Measurements from ENCODE around the gene EDC4. TPM values are rescaled to one million over a fixed set of nuclear protein-coding genes. Genes with fewer than 3 reads are reported as not detected.

The EDC4 gene
- total RNA-seq, 1 experiment from 2014 or later = 85.3 TPM

DNA sequence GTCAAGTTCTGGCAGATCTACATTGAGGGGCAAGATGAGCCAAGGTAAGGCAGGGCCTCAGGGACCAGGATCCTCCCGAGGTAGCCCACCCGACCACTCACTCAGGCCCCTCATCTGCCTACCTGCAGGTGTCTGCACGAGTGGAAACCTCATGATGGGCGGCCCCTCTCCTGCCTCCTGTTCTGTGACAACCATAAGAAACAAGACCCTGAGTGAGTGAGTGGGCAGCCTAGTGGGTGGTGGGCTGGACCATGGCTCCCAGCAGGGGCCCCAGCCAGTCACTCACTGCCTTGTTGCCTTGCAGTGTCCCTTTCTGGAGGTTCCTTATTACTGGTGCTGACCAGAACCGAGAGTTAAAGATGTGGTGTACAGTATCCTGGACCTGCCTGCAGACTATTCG, 5.4 kb downstream of the EDC4 start:
- intact Hi-C loops (cut with micrococcal nuclease; ENCODE audit: unreplicated experiment) (no loop called here), in situ Hi-C loops (cut with HindIII; ENCODE audit: low pct_unique_long_range_greater_than_20kb, low sequenced_read_pairs) (no loop called here)
- no peak overlapping the region for H3K27ac ChIP-seq (ENCODE audit: low read length)
- ChIA-PET POLR2A (no interaction called here), CTCF (no interaction called here)
- ATAC-seq (no peak), DNase-seq (ENCODE audit: low read depth, low spot score) (no peak)
- no peaks in the 10 kb centered on the region for H3K9me3 ChIP-seq (ENCODE audit: control insufficient read depth, insufficient read depth, low read depth, low read length)
- no peak for TF ChIP-seq POLR2AphosphoS5 (IDR thresholded peaks at IDR 0.05; ENCODE audit: low read depth, low read length)
- TF ChIP-seq, protein P1, sequence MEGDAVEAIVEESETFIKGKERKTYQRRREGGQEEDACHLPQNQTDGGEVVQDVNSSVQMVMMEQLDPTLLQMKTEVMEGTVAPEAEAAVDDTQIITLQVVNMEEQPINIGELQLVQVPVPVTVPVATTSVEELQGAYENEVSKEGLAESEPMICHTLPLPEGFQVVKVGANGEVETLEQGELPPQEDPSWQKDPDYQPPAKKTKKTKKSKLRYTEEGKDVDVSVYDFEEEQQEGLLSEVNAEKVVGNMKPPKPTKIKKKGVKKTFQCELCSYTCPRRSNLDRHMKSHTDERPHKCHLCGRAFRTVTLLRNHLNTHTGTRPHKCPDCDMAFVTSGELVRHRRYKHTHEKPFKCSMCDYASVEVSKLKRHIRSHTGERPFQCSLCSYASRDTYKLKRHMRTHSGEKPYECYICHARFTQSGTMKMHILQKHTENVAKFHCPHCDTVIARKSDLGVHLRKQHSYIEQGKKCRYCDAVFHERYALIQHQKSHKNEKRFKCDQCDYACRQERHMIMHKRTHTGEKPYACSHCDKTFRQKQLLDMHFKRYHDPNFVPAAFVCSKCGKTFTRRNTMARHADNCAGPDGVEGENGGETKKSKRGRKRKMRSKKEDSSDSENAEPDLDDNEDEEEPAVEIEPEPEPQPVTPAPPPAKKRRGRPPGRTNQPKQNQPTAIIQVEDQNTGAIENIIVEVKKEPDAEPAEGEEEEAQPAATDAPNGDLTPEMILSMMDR (IDR thresholded peaks at IDR 0.05) = no peak
- TF ChIP-seq SIN3A (IDR thresholded peaks at IDR 0.05; ENCODE audit: borderline replicate concordance, insufficient read depth, low read depth, low read length) = no peak
- no peak for TF ChIP-seq TCF7L2 (IDR thresholded peaks at IDR 0.05; ENCODE audit: low read depth, low read length)
- TF ChIP-seq, protein P2, sequence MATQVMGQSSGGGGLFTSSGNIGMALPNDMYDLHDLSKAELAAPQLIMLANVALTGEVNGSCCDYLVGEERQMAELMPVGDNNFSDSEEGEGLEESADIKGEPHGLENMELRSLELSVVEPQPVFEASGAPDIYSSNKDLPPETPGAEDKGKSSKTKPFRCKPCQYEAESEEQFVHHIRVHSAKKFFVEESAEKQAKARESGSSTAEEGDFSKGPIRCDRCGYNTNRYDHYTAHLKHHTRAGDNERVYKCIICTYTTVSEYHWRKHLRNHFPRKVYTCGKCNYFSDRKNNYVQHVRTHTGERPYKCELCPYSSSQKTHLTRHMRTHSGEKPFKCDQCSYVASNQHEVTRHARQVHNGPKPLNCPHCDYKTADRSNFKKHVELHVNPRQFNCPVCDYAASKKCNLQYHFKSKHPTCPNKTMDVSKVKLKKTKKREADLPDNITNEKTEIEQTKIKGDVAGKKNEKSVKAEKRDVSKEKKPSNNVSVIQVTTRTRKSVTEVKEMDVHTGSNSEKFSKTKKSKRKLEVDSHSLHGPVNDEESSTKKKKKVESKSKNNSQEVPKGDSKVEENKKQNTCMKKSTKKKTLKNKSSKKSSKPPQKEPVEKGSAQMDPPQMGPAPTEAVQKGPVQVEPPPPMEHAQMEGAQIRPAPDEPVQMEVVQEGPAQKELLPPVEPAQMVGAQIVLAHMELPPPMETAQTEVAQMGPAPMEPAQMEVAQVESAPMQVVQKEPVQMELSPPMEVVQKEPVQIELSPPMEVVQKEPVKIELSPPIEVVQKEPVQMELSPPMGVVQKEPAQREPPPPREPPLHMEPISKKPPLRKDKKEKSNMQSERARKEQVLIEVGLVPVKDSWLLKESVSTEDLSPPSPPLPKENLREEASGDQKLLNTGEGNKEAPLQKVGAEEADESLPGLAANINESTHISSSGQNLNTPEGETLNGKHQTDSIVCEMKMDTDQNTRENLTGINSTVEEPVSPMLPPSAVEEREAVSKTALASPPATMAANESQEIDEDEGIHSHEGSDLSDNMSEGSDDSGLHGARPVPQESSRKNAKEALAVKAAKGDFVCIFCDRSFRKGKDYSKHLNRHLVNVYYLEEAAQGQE (IDR thresholded peaks at IDR 0.05; ENCODE audit: insufficient read depth in 1 of 2, low read depth in 2 of 2, low read length in 1 of 2) = no peak
- H3K4me1 ChIP-seq (ENCODE audit: control insufficient read depth, insufficient read depth, low read length) = peaks cover 11% of the 10 kb centered on the region
- no peaks in the 10 kb centered on the region for H3K27me3 ChIP-seq (ENCODE audit: control insufficient read depth, insufficient read depth, low read length)
- no peak overlapping the region for H3K4me3 ChIP-seq (ENCODE audit: low read depth in 2 of 2, low read length in 2 of 2)
- no TSS peak for BruUV-seq (replicated peaks)
- no peaks in the 10 kb centered on the region; the same call in none of the 2 replicates for H3K36me3 ChIP-seq (ENCODE audit: control insufficient read depth, insufficient read depth, low read length)

DNA sequence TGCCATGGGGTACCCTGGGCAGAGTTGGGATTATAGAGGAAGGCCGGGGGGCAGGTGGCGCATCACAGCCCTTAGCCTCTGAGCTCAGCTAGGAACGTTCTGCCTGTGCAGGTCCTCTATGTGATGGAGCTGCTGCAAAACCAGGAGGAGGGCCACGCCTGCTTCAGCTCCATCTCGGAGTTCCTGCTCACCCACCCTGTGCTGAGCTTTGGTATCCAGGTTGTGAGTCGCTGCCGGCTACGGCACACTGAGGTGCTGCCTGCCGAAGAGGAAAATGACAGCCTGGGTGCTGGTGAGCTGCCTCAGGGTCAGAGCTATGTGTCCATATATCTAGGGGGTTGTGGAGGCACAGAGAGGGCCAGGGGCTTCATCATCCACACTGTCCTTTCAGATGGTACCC, 6.0 kb downstream of the EDC4 start:
- ATAC-seq = no peak
- CTCF ChIA-PET = no interaction called here
- H3K36me3 ChIP-seq (ENCODE audit: control insufficient read depth, insufficient read depth, low read length) = no peaks in the 10 kb centered on the region; the same call in none of the 2 replicates

DNA sequence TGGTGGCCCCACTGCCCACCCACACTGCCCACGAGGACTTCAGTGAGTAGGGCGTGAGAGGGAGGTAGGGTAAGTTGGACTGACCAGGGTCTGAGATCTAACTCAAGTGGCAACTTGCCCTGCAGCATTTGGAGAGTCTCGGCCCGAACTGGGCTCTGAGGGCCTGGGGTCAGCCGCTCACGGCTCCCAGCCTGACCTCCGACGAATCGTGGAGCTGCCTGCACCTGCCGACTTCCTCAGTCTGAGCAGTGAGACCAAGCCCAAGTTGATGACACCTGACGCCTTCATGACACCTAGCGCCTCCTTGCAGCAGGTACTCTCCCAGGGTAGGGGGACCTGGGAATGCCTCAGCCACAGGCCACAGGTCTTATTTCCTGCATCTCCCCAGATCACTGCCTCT, 6.6 kb downstream of the EDC4 start:
- CTCF ChIA-PET = interaction anchor here (0.5 kb wide), 1 partner anchor 1536 kb away, joined by 3 read pairs; no protein-coding TSS in a partner anchor
- Histone ChIP-seq H3K4me1 (ENCODE audit: control insufficient read depth, insufficient read depth, low read length) (peaks cover 5% of the 10 kb centered on the region), H3K9me3 (ENCODE audit: control insufficient read depth, insufficient read depth, low read depth, low read length) (no peaks in the 10 kb centered on the region), H3K36me3 (ENCODE audit: control insufficient read depth, insufficient read depth, low read length) (no peaks in the 10 kb centered on the region; the same call in none of the 2 replicates), H3K27me3 (ENCODE audit: control insufficient read depth, insufficient read depth, low read length) (no peaks in the 10 kb centered on the region), H3K4me3 (ENCODE audit: low read depth in 2 of 2, low read length in 2 of 2) (no peak overlapping the region), H3K27ac (ENCODE audit: low read length) (no peak overlapping the region)
- ATAC-seq (no peak), DNase-seq (ENCODE audit: low read depth, low spot score) (no peak)
- intact Hi-C loops (cut with micrococcal nuclease; ENCODE audit: unreplicated experiment) (no loop called here), in situ Hi-C loops (cut with HindIII; ENCODE audit: low pct_unique_long_range_greater_than_20kb, low sequenced_read_pairs) (no loop called here)
- BruUV-seq (replicated peaks) = no TSS peak
- POLR2A ChIA-PET = no interaction called here
- TF ChIP-seq, protein P2 (IDR thresholded peaks at IDR 0.05; ENCODE audit: insufficient read depth in 1 of 2, low read depth in 2 of 2, low read length in 1 of 2) = no peak
- TF ChIP-seq, protein P1 (IDR thresholded peaks at IDR 0.05) = no peak
- TF ChIP-seq POLR2AphosphoS5 (IDR thresholded peaks at IDR 0.05; ENCODE audit: low read depth, low read length) = no peak
- no peak for TF ChIP-seq TCF7L2 (IDR thresholded peaks at IDR 0.05; ENCODE audit: low read depth, low read length)
- TF ChIP-seq SIN3A (IDR thresholded peaks at IDR 0.05; ENCODE audit: borderline replicate concordance, insufficient read depth, low read depth, low read length) = no peak

More for the DNA sequence above, 6.0 kb downstream of the EDC4 start:
- intact Hi-C loops (cut with micrococcal nuclease; ENCODE audit: unreplicated experiment) (no loop called here), in situ Hi-C loops (cut with HindIII; ENCODE audit: low pct_unique_long_range_greater_than_20kb, low sequenced_read_pairs) (no loop called here)
- POLR2A ChIA-PET = no interaction called here
- H3K27me3 ChIP-seq (ENCODE audit: control insufficient read depth, insufficient read depth, low read length) = no peaks in the 10 kb centered on the region
- peaks cover 11% of the 10 kb centered on the region for H3K4me1 ChIP-seq (ENCODE audit: control insufficient read depth, insufficient read depth, low read length)
- no peaks in the 10 kb centered on the region for H3K9me3 ChIP-seq (ENCODE audit: control insufficient read depth, insufficient read depth, low read depth, low read length)
- DNase-seq (ENCODE audit: low read depth, low spot score) = no peak
- TF ChIP-seq SIN3A (IDR thresholded peaks at IDR 0.05; ENCODE audit: borderline replicate concordance, insufficient read depth, low read depth, low read length) = no peak
- BruUV-seq (replicated peaks) = no TSS peak
- no peak overlapping the region for H3K27ac ChIP-seq (ENCODE audit: low read length)
- no peak overlapping the region for H3K4me3 ChIP-seq (ENCODE audit: low read depth in 2 of 2, low read length in 2 of 2)

All from Panc1 (cell line).